GM23338 (cell line): ENCODE data around the gene TEX10. TPM values are rescaled to one million over a fixed set of nuclear protein-coding genes. Genes with fewer than 3 reads are reported as not detected.

ENCODE experiments used
- ATAC-seq: fragments of 200-7000 bp; cut with Tn5 transposase; 3 replicates; pipeline ENCODE4 v1.9.1; 2020
- DNase-seq: peaks from one replicate; pipeline ENCODE4 v3.0.0-alpha.2; 2015; ENCODE audit warnings: low spot score
- H2AFZ ChIP-seq: fragments of 200-600 bp; sonication (generic); 2 replicates; pipeline ENCODE4 v1.8.0; 2016; ENCODE audit warnings: antibody characterized with exemption, mild to moderate bottlenecking, moderate library complexity
- H3F3A ChIP-seq: fragments of 200-600 bp; sonication (generic); replicated peaks from 2 replicates; pipeline ENCODE4 v1.8.0; 2017; ENCODE audit warnings: antibody characterized with exemption, mixed run types, low read depth
- H3K27ac ChIP-seq: fragments of 200-600 bp; sonication (generic); 2 replicates; pipeline ENCODE4 v1.6.1; 2016; ENCODE audit warnings: low read depth
- H3K27me3 ChIP-seq: fragments of 200-600 bp; sonication (generic); 2 replicates; pipeline ENCODE4 v1.8.0; 2016; ENCODE audit warnings: mild to moderate bottlenecking, mixed run types, moderate library complexity; ENCODE audit not compliant: insufficient read depth
- H3K36me3 ChIP-seq: fragments of 200-600 bp; sonication (generic); 2 replicates; pipeline ENCODE4 v1.8.0; 2016; ENCODE audit warnings: mild to moderate bottlenecking; ENCODE audit not compliant: insufficient read depth
- H3K4me1 ChIP-seq: fragments of 200-600 bp; sonication (generic); 2 replicates; pipeline ENCODE4 v1.8.0; 2016; ENCODE audit warnings: mild to moderate bottlenecking, moderate library complexity; ENCODE audit not compliant: insufficient read depth
- H3K4me2 ChIP-seq: fragments of 200-600 bp; sonication (generic); 2 replicates; pipeline ENCODE4 v1.7.1; 2017; ENCODE audit warnings: mixed run types
- H3K4me3 ChIP-seq: fragments of 200-600 bp; sonication (generic); 2 replicates; pipeline ENCODE4 v1.6.1; 2016; ENCODE audit warnings: mixed run types
- H3K79me2 ChIP-seq: fragments of 200-600 bp; sonication (generic); replicated peaks from 2 replicates; pipeline ENCODE4 v1.8.0; 2017; ENCODE audit warnings: mild to moderate bottlenecking; ENCODE audit not compliant: insufficient read depth
- H3K9me2 ChIP-seq: fragments of 200-600 bp; sonication (generic); 2 replicates; pipeline ENCODE4 v1.8.0; 2017; ENCODE audit not compliant: insufficient read depth
- H4K20me1 ChIP-seq: fragments of 200-600 bp; sonication (generic); replicated peaks from 2 replicates; pipeline ENCODE4 v1.8.0; 2017; ENCODE audit warnings: mild to moderate bottlenecking; ENCODE audit not compliant: insufficient read depth
- H3K27ac Mint-ChIP-seq: 2 replicates; pipeline ENCODE4 v1.8.0; 2020; ENCODE audit warnings: inconsistent platforms, mild to moderate bottlenecking, moderate library complexity, mixed read lengths
- H3K27me3 Mint-ChIP-seq: 3 replicates; pipeline ENCODE4 v1.8.0; 2022; ENCODE audit warnings: low read depth, mild to moderate bottlenecking, moderate library complexity, mixed read lengths, inconsistent platforms; ENCODE audit not compliant: insufficient read depth, poor library complexity
- H3K36me3 Mint-ChIP-seq: 3 replicates; pipeline ENCODE4 v1.8.0; 2021; ENCODE audit warnings: low read depth, mild to moderate bottlenecking, inconsistent platforms, moderate library complexity, mixed read lengths
- H3K4me1 Mint-ChIP-seq: 3 replicates; pipeline ENCODE4 v1.8.0; 2020; ENCODE audit warnings: mild to moderate bottlenecking, inconsistent platforms, mixed read lengths
- H3K4me3 Mint-ChIP-seq: 3 replicates; pipeline ENCODE4 v1.8.0; 2021; ENCODE audit warnings: moderate library complexity, mild to moderate bottlenecking, inconsistent platforms, mixed read lengths
- H3K9me3 Mint-ChIP-seq: 3 replicates; pipeline ENCODE4 v1.8.0; 2020; ENCODE audit warnings: moderate library complexity, mild to moderate bottlenecking, inconsistent platforms, mixed read lengths
- CREB1 ChIP-seq: fragments of 250-450 bp; sonication (Bioruptor Pico); IDR thresholded peaks from 2 replicates; pipeline ENCODE4 v1.5.0; 2020; ENCODE audit warnings: low read depth, mild to moderate bottlenecking, moderate library complexity
- EZH2phosphoT487 ChIP-seq: fragments of 200-600 bp; sonication (generic); IDR thresholded peaks from one replicate; pipeline ENCODE4 v1.8.1; 2018; ENCODE audit warnings: antibody characterized with exemption; ENCODE audit not compliant: unreplicated experiment
- JUNB ChIP-seq: IDR thresholded peaks from one replicate; pipeline ENCODE4 v1.6.1; 2016; ENCODE audit warnings: antibody characterized with exemption; ENCODE audit not compliant: unreplicated experiment
- NANOG ChIP-seq: IDR thresholded peaks from 2 replicates; pipeline ENCODE4 v1.6.1; 2016; ENCODE audit warnings: antibody characterized with exemption, borderline replicate concordance
- REST ChIP-seq: IDR thresholded peaks from one replicate; pipeline ENCODE4 v1.6.1; 2018; ENCODE audit warnings: antibody characterized with exemption; ENCODE audit not compliant: unreplicated experiment
- STAT1 ChIP-seq: IDR thresholded peaks from one replicate; pipeline ENCODE4 v1.6.1; 2016; ENCODE audit warnings: antibody characterized with exemption; ENCODE audit not compliant: unreplicated experiment
- polyA plus RNA-seq: library from polyadenylated mRNA; unstranded; fragments of >200 nt; fragmentation: Nextera tagmentation; extraction: Ambion mirVana; gene quantifications from 2 replicates; pipeline ENCODE4 v1.2.1, GENCODE V29; 2016
- total RNA-seq: library from RNA; depleted of rRNA; stranded (reverse); fragments of >200 nt; shearing (Covaris generic); gene quantifications from 2 replicates; pipeline ENCODE4 v1.2.3, GENCODE V29; 2014
- TF ChIP-seq, protein P1 (sequence below): fragments of 250-450 bp; sonication (Bioruptor Pico); IDR thresholded peaks from 2 replicates; pipeline ENCODE4 v1.5.0; 2020; ENCODE audit warnings: mild to moderate bottlenecking, moderate library complexity

Gene TEX10
- total and polyA plus RNA-seq, 2 experiments from 2014 or later, result 35.0 to 102 TPM

DNA sequence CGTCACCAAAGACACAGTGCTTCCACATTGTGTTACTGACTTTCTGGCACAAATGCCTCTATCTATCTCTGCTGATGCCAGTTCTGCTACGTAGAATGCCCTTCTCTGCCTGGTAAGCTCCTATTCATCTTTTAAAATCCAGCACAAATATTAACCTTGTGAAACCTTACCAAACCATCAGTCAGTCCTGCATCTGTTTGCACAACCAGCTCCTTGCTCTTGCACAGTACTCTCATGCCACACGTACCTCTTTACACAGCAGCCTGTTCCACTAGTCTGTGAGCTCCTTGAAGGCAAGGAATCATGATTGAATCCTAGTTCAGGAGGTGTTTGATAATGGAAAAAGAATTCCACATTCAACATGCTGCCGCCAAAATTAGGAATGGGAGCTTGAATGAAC, 56.3 kb downstream of the TEX10 start (continued):
- TF ChIP-seq, protein P1, sequence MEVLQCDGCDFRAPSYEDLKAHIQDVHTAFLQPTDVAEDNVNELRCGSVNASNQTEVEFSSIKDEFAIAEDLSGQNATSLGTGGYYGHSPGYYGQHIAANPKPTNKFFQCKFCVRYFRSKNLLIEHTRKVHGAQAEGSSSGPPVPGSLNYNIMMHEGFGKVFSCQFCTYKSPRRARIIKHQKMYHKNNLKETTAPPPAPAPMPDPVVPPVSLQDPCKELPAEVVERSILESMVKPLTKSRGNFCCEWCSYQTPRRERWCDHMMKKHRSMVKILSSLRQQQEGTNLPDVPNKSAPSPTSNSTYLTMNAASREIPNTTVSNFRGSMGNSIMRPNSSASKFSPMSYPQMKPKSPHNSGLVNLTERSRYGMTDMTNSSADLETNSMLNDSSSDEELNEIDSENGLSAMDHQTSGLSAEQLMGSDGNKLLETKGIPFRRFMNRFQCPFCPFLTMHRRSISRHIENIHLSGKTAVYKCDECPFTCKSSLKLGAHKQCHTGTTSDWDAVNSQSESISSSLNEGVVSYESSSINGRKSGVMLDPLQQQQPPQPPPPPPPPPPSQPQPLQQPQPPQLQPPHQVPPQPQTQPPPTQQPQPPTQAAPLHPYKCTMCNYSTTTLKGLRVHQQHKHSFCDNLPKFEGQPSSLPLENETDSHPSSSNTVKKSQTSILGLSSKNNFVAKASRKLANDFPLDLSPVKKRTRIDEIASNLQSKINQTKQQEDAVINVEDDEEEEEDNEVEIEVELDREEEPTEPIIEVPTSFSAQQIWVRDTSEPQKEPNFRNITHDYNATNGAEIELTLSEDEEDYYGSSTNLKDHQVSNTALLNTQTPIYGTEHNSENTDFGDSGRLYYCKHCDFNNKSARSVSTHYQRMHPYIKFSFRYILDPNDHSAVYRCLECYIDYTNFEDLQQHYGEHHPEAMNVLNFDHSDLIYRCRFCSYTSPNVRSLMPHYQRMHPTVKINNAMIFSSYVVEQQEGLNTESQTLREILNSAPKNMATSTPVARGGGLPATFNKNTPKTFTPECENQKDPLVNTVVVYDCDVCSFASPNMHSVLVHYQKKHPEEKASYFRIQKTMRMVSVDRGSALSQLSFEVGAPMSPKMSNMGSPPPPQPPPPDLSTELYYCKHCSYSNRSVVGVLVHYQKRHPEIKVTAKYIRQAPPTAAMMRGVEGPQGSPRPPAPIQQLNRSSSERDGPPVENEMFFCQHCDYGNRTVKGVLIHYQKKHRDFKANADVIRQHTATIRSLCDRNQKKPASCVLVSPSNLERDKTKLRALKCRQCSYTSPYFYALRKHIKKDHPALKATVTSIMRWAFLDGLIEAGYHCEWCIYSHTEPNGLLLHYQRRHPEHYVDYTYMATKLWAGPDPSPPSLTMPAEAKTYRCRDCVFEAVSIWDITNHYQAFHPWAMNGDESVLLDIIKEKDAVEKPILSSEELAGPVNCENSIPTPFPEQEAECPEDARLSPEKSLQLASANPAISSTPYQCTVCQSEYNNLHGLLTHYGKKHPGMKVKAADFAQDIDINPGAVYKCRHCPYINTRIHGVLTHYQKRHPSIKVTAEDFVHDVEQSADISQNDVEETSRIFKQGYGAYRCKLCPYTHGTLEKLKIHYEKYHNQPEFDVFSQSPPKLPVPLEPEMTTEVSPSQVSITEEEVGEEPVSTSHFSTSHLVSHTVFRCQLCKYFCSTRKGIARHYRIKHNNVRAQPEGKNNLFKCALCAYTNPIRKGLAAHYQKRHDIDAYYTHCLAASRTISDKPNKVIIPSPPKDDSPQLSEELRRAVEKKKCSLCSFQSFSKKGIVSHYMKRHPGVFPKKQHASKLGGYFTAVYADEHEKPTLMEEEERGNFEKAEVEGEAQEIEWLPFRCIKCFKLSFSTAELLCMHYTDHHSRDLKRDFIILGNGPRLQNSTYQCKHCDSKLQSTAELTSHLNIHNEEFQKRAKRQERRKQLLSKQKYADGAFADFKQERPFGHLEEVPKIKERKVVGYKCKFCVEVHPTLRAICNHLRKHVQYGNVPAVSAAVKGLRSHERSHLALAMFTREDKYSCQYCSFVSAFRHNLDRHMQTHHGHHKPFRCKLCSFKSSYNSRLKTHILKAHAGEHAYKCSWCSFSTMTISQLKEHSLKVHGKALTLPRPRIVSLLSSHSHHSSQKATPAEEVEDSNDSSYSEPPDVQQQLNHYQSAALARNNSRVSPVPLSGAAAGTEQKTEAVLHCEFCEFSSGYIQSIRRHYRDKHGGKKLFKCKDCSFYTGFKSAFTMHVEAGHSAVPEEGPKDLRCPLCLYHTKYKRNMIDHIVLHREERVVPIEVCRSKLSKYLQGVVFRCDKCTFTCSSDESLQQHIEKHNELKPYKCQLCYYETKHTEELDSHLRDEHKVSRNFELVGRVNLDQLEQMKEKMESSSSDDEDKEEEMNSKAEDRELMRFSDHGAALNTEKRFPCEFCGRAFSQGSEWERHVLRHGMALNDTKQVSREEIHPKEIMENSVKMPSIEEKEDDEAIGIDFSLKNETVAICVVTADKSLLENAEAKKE (CRISPR knock-in tag), result no peak
- no peak for TF ChIP-seq NANOG

GRCh38 chr9:100295240-100295639, 57.5 kb downstream of the TEX10 start:
- no peaks in the 10 kb centered on the region; the same call in 2 of the 3 replicates for H3K4me1 Mint-ChIP-seq
- Histone ChIP-seq H3K9me2 (no peaks in the 10 kb centered on the region), H3F3A (0 out of 2 replicates have a peak, but pooled peaks cover 4% of the 10 kb centered on the region), H3K27ac (no peak overlapping the region), H3K36me3 (peaks cover 13% of the 10 kb centered on the region), H3K4me1 (no peaks in the 10 kb centered on the region), H3K79me2 (peaks cover 21% of the 10 kb centered on the region), H3K4me2 (no peak overlapping the region), H2AFZ (no peak overlapping the region), H4K20me1 (peaks cover 25% of the 10 kb centered on the region), H3K27me3 (no peaks in the 10 kb centered on the region), H3K4me3 (no peak overlapping the region)
- no peak overlapping the region for H3K27ac Mint-ChIP-seq
- ATAC-seq (no peak), DNase-seq (no peak)
- no peaks in the 10 kb centered on the region; the same call in 2 of the 3 replicates for H3K9me3 Mint-ChIP-seq
- H3K4me3 Mint-ChIP-seq, result no peak overlapping the region
- H3K27me3 Mint-ChIP-seq, result peaks cover 2% of the 10 kb centered on the region
- peaks cover 67% of the 10 kb centered on the region for H3K36me3 Mint-ChIP-seq
- TF ChIP-seq CREB1 (no peak), EZH2phosphoT487 (no peak), STAT1 (no peak), JUNB (no peak), REST (no peak)
